GM19455 (cell line): ENCODE results near the gene CAP2.
"Not testable (repeated sequence)": the region's sequence is repeated elsewhere in the genome, so short reads cannot be mapped to it uniquely, and the experiment has no call there.

ENCODE experiments used
- ATAC-seq: cut with Tn5 transposase; IDR thresholded peaks from one replicate; pipeline ENCODE4 v1.9.1; 2021; ENCODE audit not compliant: unreplicated experiment

The CAP2 gene

DNA sequence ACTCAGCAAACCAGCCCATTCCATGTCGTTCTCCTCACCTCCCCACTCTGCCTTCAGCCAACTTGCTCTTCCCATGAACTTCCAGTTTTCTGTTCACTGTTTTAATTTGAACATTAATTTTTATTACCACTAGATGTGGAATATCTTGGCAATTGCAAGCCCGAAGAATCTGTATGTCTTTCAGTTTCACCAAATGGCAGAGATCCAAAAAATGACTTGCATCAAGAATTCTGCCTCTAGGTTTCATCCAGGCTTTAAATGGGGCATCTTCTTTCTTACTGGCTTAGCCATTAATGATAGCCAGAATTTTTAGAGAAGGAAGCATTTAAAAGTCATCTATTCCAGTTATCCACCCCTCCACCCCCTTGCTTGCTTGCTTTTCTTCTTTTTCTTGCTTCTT is 39.0 kb downstream of the CAP2 start:
- ATAC-seq: no peak

DNA sequence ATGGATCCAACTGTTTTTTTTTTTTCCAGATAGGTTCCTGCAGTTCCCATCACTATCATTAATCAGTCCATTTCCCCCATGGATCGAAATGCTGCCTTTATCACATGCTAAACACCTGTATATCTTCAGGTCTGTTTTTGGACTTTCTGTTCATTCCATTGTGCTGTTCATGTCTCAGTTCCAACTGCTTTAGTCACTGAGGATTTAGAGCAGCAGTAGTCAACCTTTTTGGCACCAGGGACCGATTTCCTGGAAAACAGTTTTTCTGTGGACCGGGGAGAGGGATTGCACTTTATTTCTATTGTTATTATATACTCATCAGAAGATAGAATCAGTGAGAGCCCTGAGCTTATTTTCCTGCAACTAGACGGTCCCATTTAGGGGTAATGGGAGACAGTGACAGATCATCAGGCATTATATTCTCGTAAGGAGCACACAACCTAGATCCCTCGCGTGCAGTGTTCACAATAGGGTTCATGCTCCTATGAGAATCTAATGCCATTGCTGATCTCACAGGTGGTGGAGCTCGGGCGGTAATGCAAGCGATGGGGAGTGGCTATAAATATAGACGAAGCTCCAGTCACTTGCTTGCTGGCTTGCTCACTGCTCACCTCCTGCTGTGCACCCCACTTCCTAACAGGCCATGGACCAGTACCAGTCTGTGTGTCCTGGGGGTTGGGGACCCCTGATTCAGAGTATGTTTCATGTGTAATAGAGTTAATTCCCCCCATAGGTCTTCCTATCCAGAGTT is 46.0 kb downstream of the CAP2 start:
- ATAC-seq: no peak

DNA sequence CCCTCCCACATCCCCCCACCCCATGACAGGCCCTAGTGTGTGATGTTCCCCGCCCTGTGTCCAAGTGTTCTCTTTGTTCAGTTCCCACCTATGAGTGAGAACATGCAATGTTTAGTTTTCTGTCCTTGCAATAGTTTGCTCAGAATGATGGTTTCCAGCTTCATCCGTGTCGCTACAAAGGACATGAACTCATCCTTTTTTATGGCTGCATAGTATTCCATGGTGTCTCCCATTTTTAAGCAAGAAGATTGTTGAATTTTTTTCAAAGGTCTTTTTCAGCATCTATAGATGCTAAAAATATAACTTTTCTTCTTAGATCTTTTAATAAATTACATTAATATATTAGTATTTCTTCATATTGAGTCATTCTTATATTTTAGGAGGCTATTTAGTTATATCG is 47.4 kb downstream of the CAP2 start:
- ATAC-seq: not testable (repeated sequence)

DNA sequence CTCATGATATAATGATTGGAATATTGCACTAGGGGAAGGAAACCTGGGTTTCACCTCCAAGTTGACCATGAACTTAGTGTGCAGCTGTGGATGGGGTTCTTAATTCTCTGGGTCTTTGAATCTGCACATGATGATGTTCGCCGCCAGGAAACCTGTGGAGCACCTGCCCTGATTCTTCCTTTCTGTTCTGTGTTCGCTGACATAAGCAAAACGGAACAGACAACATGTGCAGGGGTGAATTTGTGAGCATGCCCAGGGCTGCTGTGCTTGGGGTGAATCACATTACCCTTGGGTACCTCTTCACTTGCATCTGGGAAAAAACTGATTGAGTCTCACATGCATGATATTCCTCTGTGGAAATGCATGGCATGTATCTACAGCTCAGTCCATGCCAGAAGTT is 48.8 kb downstream of the CAP2 start:
- no peak for ATAC-seq

DNA sequence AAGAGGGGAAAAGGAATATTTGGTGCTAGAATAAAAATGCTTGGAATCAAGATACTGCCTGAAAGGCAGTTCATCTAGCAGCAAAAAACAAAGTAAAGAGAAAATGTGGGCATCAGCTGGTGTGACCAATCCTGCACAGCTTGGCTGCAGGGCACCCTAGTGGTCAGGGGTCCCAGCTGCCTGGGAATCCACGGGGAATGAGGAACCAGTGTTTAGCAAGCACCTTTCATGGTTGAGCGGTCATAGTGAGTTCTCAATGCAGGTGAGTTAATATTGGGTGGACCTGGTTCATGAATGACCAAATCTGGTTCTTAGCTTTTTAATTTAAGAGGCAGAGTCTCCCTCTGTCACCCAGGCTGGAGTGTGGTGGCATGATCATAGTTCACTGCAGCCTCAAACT is 53.3 kb downstream of the CAP2 start:
- ATAC-seq: no peak

DNA sequence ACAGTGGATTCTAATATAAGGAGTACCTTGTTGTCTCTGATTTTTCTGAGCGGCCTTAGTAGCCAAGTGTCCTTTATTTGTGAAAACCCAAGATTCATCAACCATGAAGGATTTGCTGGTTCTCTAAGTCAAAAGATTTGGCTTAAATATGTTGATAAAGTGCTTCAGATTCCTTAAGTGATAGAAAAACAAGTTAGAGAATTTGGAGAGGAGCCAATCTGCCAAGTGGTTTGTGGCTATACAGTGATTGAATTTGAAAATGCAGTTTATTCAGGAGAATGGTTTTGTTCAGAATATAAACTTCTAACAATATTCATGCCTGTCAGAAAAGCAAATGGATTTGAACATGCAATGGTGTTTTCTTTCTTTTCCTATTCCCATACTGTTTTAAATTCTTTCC is 54.8 kb downstream of the CAP2 start:
- no peak for ATAC-seq

DNA sequence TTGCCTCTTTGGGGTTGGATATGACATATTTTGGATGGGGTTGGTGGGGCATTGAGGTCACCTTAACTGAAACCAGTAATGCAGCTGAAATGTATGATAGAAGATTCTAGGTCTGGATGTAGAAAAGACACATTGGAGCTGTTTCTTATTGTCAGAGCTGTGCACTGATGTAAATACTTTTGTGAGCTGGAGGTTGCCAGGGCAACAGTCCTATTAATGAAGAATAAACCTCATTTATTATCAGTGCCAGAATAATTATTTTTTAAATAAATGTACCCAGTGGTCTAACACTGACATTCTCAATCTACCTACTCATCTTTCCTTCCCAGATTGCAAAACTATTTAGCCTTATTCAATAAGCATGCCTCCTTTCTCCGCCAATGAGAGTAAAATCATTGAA is 57.0 kb downstream of the CAP2 start:
- ATAC-seq: no peak

DNA sequence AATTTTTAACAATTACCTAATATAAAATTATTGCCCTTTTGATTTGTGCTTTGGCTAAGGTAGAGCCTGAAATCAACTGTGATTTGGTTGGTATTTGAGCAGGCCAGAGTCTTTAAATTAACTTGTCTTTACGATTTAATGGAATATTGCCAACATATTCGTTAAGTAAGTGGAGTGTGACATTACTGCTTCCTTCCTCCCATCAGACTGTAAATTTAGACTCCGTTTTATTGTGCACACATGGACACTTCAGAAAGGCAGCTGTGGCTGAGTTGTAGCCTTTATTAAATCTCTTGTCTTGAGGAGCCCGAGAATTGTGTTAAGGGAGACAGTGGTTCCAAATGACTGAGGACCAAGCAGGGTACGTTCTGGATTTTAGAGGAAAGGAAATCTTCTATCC is 57.4 kb downstream of the CAP2 start:
- no peak for ATAC-seq

DNA sequence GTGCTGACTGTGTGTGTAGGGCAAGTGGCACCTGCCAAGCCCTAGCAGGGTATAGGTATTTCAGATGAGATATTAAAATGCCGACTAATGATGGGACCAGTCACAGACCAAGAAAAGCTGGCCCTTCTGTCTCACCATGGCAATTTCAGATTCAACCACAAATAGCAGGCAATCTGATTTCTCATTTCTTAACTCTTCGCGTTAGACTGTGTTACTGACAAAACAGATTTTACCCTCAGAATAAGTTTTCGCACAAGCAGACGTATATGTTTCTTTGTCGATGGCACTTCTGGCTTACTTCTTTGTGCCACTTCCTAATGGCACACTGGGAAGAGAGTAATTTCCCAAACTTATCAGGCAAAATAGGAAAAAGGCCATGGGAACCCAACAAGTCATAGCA is 58.7 kb downstream of the CAP2 start:
- ATAC-seq: no peak

DNA sequence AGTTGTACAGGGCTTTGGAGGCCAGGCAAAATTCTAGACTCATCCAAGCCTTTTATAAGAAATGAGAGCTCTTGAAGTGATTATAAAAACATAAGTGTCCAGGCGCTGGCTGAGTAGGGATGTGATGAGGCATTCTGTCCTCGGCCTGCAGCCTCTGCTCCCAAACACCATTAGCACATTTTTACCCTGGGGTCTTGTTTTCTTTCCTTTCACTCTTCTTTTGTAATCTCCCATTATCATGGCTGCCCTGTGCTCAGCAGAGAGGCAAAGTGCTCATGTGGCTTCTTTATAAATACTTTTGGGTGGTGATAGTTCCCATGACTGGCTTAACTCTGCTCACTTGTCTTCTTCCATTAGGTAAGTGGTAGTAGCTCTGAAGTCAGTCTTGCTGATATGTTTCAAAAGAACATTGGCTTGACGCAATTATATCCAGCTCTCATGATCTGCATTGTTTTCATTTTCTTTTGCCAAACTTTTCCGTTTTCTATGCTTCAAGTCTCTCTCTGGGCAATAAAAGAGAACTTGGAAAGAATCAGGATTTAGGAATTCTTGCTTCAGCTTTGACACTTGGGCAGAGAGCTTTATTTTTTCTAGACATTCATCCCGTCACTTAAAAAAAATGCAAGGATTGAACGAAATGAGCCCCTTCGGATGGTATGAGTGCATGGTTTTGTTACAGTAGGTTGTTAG is 61.1 kb downstream of the CAP2 start:
- ATAC-seq: no peak

DNA sequence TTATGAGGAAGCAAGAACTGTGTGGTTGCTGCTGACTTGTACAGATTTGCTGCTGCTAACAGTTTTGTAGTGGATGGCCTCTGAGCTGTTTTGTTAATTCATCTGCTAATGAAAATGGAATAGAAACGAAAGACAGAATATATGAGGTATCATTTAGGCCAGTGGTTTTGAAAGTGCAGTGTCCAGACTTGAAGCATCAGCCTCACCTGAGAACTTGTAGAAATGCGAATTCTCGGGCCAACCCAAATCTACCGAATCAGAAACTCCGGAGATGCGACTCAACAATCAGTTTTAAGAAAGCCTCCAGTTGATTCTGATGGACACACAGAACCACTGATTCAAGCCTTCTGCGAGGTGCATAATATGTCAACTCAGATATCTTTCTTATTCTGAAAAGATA is 62.5 kb downstream of the CAP2 start:
- no peak for ATAC-seq

DNA sequence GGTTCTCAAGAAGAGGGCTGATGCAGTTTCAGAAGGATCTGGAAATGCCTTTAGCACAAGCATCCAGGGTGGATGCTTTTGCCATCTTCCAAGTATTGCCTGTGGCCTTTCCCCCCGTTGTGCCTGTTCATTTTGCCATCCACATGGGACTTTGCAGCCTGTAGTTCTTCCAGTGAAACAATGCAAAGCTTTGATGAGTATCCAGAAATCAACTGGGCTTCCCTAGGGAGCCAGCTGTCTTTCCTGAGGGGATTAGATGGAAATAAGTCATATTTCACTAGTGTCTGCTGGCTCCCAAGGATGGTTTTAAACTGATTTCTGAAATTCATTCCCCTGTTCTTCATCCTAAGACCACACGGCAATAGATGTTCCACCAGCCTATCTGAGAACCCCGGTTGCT is 63.3 kb downstream of the CAP2 start:
- ATAC-seq: no peak

DNA sequence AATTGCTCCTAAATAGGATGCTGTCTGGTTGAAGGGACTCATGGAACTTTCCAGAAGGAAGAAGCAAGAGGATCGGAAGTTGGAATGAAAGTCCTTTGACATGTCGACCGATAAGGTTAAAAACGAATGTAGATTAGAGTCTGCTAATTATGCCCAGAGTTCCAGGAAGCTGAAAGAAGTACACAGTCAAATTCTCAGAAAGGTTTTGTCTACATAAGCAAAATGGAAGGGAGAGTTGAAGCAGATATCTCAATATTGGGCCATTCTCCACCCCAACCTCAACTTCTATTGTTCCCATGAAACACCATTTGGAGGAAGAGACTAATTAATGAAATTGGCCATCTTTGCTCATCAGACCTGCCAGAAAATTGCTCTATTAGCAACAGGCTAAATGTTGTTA is 64.0 kb downstream of the CAP2 start:
- ATAC-seq: no peak

DNA sequence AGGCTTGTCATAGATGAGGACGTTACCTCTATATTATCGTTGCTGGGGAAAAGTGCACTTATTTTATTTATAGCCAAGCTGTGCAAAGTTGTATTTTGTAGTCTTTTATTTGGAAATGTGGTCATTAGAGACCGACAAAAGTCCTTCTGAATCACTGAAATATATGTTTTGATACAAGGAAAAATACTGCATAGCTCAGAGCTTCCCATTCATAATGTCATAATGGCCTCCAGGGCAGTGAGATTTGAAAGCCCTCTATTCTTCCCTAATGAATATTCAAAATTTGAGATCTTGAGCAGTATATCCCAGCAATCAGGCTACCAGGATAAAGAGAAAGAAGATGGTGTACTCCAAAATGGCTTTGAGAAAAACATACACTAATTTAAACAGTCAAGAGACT is 64.6 kb downstream of the CAP2 start:
- ATAC-seq: no peak

DNA sequence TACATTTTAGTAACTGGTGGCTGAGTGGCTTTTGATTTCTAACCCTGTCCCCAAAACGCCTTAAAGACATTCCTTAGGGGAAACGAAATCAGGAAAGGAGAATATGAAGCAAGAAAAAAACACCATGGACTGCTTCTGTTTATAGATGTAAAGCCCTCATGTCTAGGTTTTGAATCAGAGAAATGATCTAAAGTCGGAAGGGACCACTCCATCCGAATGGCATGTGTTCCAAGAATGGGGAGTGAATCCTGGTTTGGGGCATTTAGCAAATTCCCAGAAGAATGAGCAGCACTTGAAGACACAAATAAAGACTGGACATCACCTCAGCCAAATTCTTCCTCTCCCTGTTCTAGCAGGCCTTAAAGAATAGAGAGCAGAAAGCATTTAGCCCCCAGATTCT is 65.6 kb downstream of the CAP2 start:
- no peak for ATAC-seq

DNA sequence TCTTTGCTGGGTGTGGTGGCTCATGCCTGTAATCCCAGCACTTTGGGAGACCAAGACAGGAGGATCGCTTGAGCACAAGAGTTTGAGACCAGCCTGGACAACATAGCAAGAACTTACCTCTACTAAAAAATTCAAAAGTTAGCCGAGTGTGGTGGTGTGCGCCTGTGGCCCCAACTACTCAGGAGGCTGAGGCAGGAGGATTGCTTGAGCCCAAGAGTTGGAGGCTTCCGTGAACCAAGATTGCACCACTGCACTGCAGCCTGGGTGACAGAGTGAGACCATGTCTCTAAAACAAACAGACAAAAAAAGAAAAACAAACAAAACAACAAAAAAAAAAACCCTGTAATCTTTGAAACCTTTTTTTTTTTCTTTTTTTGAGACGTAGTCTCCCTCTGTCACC is 67.5 kb downstream of the CAP2 start:
- no peak for ATAC-seq

DNA sequence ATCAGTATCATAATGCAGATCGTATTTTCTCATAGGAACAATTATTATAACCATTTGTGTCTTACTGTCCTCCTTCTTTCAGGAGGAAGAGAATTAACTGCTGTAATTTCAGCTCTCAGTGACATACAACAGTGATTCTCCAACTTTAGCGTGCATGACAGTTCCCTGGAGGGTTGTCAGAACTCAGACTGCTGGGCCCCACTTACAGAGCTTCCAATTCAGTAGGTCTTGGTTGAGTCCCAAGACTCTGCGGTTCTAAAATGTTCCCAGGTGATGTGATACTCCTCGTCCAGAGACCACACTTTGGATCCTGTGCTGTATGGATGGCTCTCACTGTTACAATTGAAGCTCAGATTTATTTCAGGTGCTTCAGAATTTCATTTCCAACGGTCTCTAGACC is 72.8 kb downstream of the CAP2 start:
- no peak for ATAC-seq

DNA sequence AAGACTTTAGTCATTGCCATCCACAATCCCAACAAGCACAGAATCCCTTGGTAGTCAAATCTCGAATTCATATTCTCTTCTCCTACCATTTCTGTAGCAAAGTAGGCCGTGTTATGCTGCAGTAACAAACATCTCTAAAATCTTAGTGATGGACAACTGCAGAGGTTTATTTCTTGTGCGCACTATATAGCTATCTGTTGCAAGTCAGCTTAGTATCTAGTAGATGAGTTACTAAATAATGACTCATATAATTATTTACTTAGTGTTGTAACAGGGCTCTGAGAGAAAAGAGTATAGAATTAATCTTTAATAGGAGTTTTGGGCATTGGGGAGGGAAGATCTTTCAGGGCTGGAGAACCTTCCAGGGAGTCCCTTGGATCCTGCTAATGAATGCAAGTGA is 73.3 kb downstream of the CAP2 start:
- no peak for ATAC-seq

DNA sequence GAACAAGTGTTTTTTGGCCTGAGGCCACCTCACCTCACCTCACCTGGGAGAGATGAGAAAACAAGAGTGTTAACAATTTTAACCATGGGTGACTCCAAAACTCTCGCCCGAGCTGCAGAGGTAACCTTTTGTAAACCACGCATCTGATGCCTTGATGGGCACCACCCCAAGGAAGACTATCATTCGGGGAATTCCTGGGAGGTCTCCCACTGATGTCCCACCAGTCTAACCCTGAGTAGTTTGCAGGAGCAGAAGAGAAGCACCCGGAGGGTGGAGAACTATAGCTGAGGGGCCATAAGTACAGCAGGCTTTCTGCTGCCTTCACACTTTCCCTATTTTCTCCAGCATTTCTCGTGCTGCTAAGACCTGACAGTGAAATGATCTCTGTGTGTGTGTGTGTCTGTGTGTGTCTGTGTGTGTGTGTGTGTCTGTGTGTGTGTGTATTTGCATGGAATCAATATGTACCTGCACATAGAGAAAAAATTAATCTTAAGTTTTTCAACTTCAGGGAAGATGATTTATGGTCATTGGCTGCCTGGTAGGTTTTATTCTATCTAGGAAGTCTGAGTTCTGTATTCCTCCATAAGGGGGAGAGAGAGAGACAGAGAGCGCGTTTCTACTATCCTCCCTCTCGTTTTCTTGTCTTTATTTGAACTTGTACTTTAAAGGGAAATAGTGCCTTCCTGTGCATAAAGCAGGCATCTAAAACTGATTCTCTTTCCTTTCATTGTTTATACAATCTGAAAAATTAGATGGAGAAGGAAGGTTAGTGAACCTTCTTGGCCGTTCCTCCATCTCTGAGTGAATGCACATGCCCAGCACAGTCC is 75.8 kb downstream of the CAP2 start:
- ATAC-seq: no peak

DNA sequence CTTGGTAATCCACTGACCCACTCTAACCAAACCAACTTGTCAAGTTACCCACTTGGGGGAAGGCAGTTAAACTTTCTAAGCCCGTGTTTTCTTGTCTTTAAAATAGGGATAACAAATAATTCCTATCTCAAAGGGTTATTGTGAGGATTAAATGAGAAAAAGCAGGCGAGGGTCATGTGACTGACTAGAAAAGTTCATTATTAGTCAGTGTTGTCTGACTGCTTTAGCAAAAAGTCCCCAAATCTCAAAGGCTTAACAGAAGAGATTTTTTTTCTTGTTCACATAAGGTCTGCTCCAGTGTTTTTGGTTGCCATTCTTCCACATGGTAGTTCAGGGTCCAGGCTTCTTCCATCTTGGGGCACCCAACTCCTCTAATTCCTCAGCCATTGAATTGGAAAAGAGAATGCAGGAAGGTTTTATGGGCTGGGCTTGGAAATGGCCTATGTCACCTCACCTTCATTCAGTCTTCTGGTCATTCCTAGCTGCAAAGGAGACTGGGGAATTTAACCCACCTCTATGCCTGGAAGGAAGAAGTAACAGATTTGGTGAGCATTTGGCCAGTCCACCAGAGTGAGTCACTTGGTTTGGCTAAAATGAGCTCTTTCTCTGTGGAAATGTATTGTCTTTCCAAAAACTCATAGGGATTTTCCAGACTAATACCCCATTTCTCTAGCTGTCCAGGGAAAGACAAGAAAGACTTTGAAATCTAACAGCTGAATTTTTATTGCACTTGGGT is 77.0 kb downstream of the CAP2 start:
- no peak for ATAC-seq

DNA sequence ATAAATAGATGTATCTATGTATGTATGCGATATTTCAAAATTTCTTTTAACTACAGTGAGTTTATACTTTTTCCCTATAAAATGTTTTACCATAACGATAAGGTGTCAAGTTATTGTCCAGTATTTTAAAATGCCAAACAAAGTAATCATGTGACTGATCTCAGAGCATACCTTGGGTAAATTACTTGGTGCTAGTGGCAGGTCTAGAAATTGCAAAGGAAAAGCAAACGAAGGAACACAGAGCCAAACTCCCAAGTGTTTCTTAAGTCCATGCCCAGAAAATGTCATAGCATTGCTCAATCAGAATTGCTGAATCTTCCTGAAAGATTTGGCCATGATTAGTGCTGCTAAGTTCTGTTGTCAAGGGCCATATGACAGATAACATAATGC is 77.5 kb downstream of the CAP2 start:
- no peak for ATAC-seq
